Subcutaneous abdominal adipose tissue (tissue), 5 donors: ENCODE measurements around the gene TCF12.

Experiments used
- H3K27ac ChIP-seq: one replicate; pipeline ENCODE4 v1.7.0; 2013; ENCODE audit warnings: low read depth, mild to moderate bottlenecking, inconsistent platforms, low read length, moderate library complexity
- H3K27me3 ChIP-seq, 5 donors: one replicate each; pipeline ENCODE4 v1.7.0; 2013; ENCODE audit warnings: low read length in 5 of 5, inconsistent platforms in 1 of 5; ENCODE audit not compliant: control insufficient read depth in 5 of 5, insufficient read depth in 4 of 5
- H3K36me3 ChIP-seq, 5 donors: one replicate each; pipeline ENCODE4 v1.7.0; 2013; ENCODE audit warnings: low read length in 5 of 5; ENCODE audit not compliant: control insufficient read depth in 5 of 5, insufficient read depth in 5 of 5
- H3K4me1 ChIP-seq, 5 donors: one replicate each; pipeline ENCODE4 v1.7.0; 2013; ENCODE audit warnings: low read length in 5 of 5, mild to moderate bottlenecking in 3 of 5, moderate library complexity in 1 of 5; ENCODE audit not compliant: control insufficient read depth in 5 of 5, insufficient read depth in 5 of 5
- H3K4me3 ChIP-seq, 5 donors: one replicate each; pipeline ENCODE4 v1.7.0; 2013; ENCODE audit warnings: low read length in 5 of 5, low read depth in 1 of 5
- H3K9ac ChIP-seq, 5 donors: one replicate each; pipeline ENCODE4 v1.7.0; 2013; ENCODE audit warnings: low read length in 5 of 5, mild to moderate bottlenecking in 4 of 5, moderate library complexity in 3 of 5
- H3K9me3 ChIP-seq, 5 donors: one replicate each; pipeline ENCODE4 v1.7.0; 2013; ENCODE audit warnings: low read length in 5 of 5; ENCODE audit not compliant: control insufficient read depth in 5 of 5
- donor health status: healthy.
- donor health status: healthy.
- donor health status: healthy.
- donor health status: healthy.
- donor health status: healthy.

TCF12 gene

GRCh38 chr15:56918046-56918938, at the start of gene TCF12:
Gene TCF12 (plus strand): TSS chr15:56918644. CDS start chr15:56919914, 1,270 bp downstream.
- H3K4me3 ChIP-seq, result peak within 1 kb of the TSS; percentile 86 to 92 (median 89)
- peaks cover 5 to 35% (median 31%) of the 10 kb centered on the region in 5 donors for H3K4me1 ChIP-seq
- no peaks in the 10 kb centered on the region for H3K27me3 ChIP-seq
- H3K27ac ChIP-seq, result peak within 1 kb of the TSS; percentile 93
- no peaks in the 10 kb centered on the region for H3K36me3 ChIP-seq
- peak within 1 kb of the TSS; percentile 40 to 98 (median 96) for H3K9ac ChIP-seq
- no peaks in the 10 kb centered on the region for H3K9me3 ChIP-seq

- H3K36me3 ChIP-seq, result no peaks in the 10 kb centered on the region
- no peak overlapping the region for H3K27ac ChIP-seq
- H3K9me3 ChIP-seq, result no peaks in the 10 kb centered on the region
- H3K4me1 ChIP-seq, result peaks cover 0 to 3% (median 0%) of the 10 kb centered on the region in 5 donors
- no peaks in the 10 kb centered on the region for H3K27me3 ChIP-seq
- H3K4me3 ChIP-seq, result no peak overlapping the region
- no peak overlapping the region for H3K9ac ChIP-seq
Observed at GRCh38 chr15:56869573-56869972, 48.9 kb upstream of the TCF12 start.

GRCh38 chr15:56871185-56871584, 47.3 kb upstream of the TCF12 start:
- no peak overlapping the region for H3K9ac ChIP-seq
- H3K4me3 ChIP-seq, result no peak overlapping the region
- peaks cover 0 to 3% (median 0%) of the 10 kb centered on the region in 5 donors for H3K4me1 ChIP-seq
- no peak overlapping the region for H3K27ac ChIP-seq
- H3K27me3 ChIP-seq, result no peaks in the 10 kb centered on the region
- no peaks in the 10 kb centered on the region for H3K36me3 ChIP-seq
- H3K9me3 ChIP-seq, result no peaks in the 10 kb centered on the region

GRCh38 chr15:56871867-56872266, 46.6 kb upstream of the TCF12 start:
- Histone ChIP-seq H3K9me3 (no peaks in the 10 kb centered on the region), H3K36me3 (no peaks in the 10 kb centered on the region), H3K27me3 (no peaks in the 10 kb centered on the region), H3K4me3 (no peak overlapping the region), H3K27ac (no peak overlapping the region), H3K9ac (no peak overlapping the region), H3K4me1 (peaks cover 0 to 3% (median 0%) of the 10 kb centered on the region in 5 donors)

GRCh38 chr15:56877255-56877970, 41.0 kb upstream of the TCF12 start:
- Histone ChIP-seq H3K36me3 (no peaks in the 10 kb centered on the region), H3K9me3 (no peaks in the 10 kb centered on the region), H3K4me3 (no peak overlapping the region), H3K27me3 (no peaks in the 10 kb centered on the region), H3K4me1 (no peaks in the 10 kb centered on the region), H3K9ac (no peak overlapping the region), H3K27ac (no peak overlapping the region)

GRCh38 chr15:56879502-56879901, 38.9 kb upstream of the TCF12 start:
- Histone ChIP-seq H3K4me1 (no peaks in the 10 kb centered on the region), H3K4me3 (no peak overlapping the region), H3K36me3 (no peaks in the 10 kb centered on the region), H3K27ac (no peak overlapping the region), H3K27me3 (no peaks in the 10 kb centered on the region), H3K9me3 (no peaks in the 10 kb centered on the region), H3K9ac (no peak overlapping the region)

- Histone ChIP-seq H3K36me3 (no peaks in the 10 kb centered on the region), H3K27ac (no peak overlapping the region), H3K4me1 (peaks cover 0 to 17% (median 15%) of the 10 kb centered on the region in 5 donors), H3K9me3 (no peaks in the 10 kb centered on the region), H3K4me3 (no peak overlapping the region), H3K9ac (no peak overlapping the region), H3K27me3 (no peaks in the 10 kb centered on the region)
Observed at GRCh38 chr15:56883088-56883487, 35.4 kb upstream of the TCF12 start.

- Histone ChIP-seq H3K27ac (peak overlapping the region; percentile 91), H3K4me3 (peak overlapping the region; percentile 78 to 86 (median 79)), H3K4me1 (peaks cover 0 to 21% (median 20%) of the 10 kb centered on the region in 5 donors), H3K9me3 (no peaks in the 10 kb centered on the region), H3K27me3 (no peaks in the 10 kb centered on the region), H3K36me3 (no peaks in the 10 kb centered on the region), H3K9ac (peak overlapping the region; percentile 77 to 96 (median 86))
Observed at GRCh38 chr15:56886363-56886931, 32.0 kb upstream of the TCF12 start.

- peak overlapping the region; percentile 82 to 96 (median 86) for H3K9ac ChIP-seq
- H3K4me3 ChIP-seq, result peak overlapping the region; percentile 78 to 86 (median 80)
- no peaks in the 10 kb centered on the region for H3K9me3 ChIP-seq
Observed at GRCh38 chr15:56886932-56887781, 31.3 kb upstream of the TCF12 start.

More at GRCh38 chr15:56886932-56887781, 31.3 kb upstream of the TCF12 start:
- H3K4me1 ChIP-seq, result peaks cover 0 to 21% (median 20%) of the 10 kb centered on the region in 5 donors
- peak overlapping the region; percentile 91 for H3K27ac ChIP-seq
- H3K36me3 ChIP-seq, result no peaks in the 10 kb centered on the region
- no peaks in the 10 kb centered on the region for H3K27me3 ChIP-seq
